HG02852 (cell line): Measurements from ENCODE around the gene WDR5.

Source experiments
- ATAC-seq: cut with Tn5 transposase; IDR thresholded peaks from one replicate; pipeline ENCODE4 v1.9.1; 2021; ENCODE audit warnings: mild to moderate bottlenecking, moderate library complexity; ENCODE audit not compliant: unreplicated experiment

WDR5 gene

DNA sequence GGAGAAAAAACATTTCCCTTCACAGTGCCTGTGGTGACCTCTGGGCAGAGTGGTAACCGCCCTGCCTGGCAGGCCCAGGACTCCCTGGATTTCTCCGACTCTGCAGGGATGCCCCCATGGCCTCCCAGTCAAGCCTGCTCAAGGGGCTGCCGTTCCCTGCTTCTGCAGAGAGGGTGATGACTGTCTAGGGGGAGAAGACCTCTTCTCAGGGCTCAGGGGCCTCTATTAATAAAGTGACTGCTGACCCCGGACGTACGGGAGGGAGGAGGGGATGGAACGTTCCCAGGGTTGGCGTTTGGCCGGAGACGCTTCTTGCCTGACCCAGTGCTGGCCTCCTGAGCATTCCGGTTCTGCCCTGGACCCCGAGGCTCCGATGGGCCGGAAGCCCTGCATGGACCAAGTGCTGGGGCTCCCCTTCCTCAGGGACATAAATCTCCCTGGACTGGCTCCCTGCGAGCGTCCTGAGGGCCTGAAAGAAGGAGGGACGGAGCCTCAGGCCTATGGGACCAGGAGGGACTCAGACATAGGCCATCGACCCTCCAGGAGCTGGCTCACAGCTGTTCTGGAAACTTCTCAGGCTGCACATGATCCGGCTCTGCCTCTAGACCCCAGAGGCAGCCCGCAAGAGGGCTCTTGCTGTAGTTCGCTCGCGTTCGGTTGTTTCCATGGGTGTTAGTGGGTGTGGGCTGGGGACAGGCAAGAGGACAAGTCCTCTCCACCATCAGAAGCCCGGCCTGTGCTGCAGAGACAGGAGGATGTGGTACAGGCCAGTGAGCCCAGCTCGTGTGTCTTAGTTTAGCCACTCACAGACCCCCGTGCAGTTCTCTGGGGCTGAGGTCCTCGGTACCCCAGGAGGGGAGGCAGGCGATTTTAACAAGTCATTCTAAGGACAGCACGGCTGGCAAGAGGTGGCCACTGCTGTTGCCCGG lies 36.6 kb downstream of the WDR5 start:
- no peak for ATAC-seq

- no peak for ATAC-seq
Observed at GRCh38 chr9:134173127-134174072, 37.5 kb downstream of the WDR5 start.

DNA sequence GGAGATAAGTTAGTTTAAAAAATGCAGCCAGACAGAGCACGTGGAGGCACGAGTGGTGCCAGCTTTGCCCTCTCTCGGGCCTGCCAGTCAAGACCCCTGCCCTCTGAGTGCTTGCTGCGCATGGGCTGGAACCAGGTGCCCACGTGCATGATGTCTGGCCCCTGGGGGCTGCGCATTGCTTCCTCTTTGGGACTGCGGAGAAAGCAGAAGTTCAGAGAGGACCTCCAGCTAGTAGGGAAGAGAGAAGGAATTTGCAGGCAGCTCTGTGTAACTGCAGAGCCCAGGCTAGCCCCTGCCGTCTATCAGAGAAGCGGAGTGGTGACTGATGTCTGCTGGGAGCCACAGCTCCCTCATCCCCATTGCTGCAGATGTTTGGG lies 38.2 kb downstream of the WDR5 start:
- ATAC-seq, result no peak

DNA sequence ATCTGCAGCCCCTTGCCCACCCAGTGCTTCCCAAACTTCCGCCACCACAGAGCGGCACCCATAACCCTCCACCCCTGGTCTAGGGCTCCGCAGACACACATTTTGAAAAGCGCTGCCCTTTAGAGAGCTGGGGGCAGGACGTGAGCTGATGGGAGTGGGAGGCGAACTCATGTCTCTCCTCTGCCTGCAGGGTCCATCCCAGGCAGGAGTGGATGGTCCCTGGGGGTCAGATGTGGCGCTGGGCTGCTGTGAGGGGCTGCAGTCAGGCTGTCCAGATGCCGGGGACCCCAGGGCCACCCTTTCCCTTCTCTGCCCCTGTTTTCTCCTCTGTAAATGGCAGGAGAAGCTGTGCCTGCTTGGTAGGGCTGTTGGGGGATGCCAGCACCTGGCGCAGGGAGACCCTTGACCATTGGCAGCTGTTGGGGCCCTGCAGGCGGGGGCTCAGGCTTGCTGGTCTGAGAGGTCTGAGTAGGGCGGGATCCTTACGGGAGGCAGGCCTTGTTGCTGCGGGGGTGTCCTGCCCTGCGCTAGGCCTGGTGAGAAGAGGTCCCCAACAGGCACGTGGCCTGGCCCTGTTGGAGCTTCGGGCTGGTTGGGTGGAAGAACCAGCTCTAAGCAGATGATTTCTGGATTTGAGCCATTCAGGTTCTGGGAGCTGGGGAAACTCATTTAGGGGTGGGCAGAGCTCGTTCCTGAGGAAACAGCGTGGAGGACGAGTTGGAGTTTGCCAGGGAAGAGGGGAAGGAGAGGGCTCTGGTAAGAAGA lies 38.8 kb downstream of the WDR5 start:
- no peak for ATAC-seq

DNA sequence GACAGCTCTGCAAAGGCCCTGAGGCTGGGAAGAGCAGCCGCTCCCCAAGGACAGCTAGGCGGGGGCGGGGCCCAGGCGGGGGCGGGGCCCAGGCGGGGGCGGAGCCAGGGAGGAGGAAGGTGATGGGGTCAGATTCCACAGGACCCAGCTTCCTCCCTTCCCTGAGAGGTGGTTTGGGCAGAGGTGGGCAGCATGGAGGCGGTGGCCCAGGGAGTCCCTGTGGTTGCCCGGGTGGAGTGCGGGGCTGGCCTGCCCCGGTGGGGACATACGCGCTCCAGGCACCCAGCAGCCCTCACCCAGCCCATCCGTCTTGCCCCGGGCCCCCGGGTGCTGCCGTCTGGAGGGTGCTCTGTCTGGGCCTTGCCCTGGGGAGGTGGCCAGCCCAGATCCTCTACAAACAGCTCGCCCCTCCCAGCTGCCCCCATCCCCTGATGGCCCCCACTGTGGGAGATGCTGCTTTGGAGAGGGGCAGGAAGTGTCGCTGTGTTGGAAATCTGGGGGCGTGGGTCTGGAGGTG lies 39.5 kb downstream of the WDR5 start:
- ATAC-seq, result no peak

- no peak for ATAC-seq
Observed at GRCh38 chr9:134175808-134176598, 40.1 kb downstream of the WDR5 start.

GRCh38 chr9:134176599-134176968 lies 40.7 kb downstream of the WDR5 start:
- no peak for ATAC-seq

GRCh38 chr9:134177186-134177585 lies 41.3 kb downstream of the WDR5 start:
- no peak for ATAC-seq

- no peak for ATAC-seq
Observed at GRCh38 chr9:134177624-134178393, 41.9 kb downstream of the WDR5 start.

GRCh38 chr9:134178394-134178767 lies 42.5 kb downstream of the WDR5 start:
- ATAC-seq, result no peak

DNA sequence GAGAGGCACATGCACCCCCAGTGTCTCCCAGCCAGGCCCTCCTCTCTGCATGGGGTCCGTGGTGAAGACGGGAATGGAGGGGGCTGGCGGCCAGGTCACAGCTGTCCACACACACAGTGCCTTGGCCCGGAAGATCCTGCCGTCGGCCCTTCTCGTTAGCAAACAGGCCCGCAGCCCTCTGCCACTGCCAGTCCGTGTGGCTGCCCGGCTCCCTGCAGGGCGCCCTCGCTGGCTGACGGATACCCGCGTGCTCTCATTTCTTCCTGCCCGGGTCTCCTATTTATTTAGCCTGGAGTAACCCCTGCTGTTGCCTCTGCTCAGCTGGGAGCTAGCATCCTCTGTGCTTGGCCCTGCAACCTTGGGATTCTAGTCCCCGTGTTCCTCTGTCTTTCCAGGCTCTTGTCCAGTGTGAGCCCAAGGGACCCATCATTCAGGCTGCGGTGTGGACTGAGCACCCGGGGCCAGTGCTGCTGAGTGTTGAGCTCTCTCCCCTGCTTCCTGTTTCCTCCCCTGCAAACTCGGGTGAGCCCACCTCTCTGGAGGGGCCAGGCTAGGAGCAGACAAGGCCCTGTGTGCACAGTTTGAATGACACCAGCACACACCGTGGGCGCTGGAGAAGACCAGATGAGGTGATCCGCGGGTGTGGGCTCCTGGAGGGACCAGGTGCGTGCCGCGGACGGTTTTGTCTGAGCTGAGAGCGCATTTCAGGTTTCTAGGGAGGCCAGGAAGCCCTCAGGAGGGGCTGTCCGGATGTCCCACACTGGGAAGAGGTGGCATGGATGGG lies 43.1 kb downstream of the WDR5 start:
- no peak for ATAC-seq

DNA sequence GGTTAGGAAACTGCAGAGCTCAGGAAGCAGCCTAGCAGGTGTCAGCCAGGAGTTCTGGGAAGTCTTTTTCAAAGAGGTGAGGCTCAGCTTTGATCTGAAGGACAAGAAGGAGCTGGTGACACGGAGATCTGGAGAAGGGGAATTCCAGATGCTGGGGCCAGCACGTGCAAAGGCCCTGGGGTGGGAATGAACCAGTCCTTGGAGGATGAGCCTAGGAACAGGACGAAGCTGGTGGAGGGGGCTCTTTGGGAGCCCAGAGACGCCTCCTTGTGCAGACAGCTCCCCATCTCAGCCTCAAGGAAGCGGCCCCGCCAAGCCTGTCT lies 43.7 kb downstream of the WDR5 start:
- no peak for ATAC-seq

- ATAC-seq, result no peak
Observed at GRCh38 chr9:134179918-134180785, 44.3 kb downstream of the WDR5 start.

GRCh38 chr9:134180786-134181647 lies 45.1 kb downstream of the WDR5 start:
- no peak for ATAC-seq

- ATAC-seq, result no peak
Observed at GRCh38 chr9:134181648-134182034, 45.8 kb downstream of the WDR5 start.

DNA sequence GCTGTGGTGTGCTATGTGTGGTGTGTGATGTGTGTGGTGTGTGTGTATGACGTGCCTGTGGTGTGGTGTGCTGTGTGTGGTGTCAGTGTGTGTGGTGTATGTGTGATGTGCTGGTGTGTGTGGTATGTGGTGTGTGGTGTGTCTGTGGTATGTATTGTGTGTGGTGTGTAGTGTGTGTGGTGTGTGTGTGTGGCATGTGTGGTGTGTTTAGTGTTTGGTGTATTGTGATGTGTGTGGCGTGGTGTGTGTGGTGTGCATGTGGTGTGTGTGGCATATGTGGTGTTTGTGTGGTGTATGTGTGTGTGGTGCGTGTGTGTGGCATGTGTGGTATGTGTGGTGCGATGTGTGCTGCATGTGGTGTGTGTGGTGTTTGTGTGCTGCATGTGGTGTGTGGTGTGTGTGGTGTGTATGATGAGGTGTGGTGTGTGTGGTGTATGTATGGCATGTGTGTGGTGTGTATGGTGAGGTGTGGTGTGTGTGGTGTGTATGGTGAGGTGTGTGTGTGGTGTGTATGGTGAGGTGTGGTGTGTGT lies 46.7 kb downstream of the WDR5 start:
- ATAC-seq, result no peak
